Muscle of arm (tissue), 12 donors: ENCODE results near the gene VIPR2. TPM values are rescaled to one million over a fixed set of nuclear protein-coding genes. Genes with fewer than 3 reads are reported as not detected.
"Not testable (repeated sequence)": the region's sequence is repeated elsewhere in the genome, so short reads cannot be mapped to it uniquely, and the experiment has no call there.

Source experiments
- DNase-seq: peaks from one replicate; pipeline ENCODE4 v3.0.0-alpha.2; 2013
- polyA plus RNA-seq, 12 donors: library from polyadenylated mRNA; unstranded; fragments of 120-200 nt; gene quantifications; one replicate each; pipeline ENCODE4 v1.2.1, GENCODE V29; 2013; ENCODE audit not compliant: insufficient read length in 12 of 12

VIPR2 gene
- polyA plus RNA-seq, 12 donors: 5.2 to 11.6 (median 9.0) TPM; not detected in 1

DNA sequence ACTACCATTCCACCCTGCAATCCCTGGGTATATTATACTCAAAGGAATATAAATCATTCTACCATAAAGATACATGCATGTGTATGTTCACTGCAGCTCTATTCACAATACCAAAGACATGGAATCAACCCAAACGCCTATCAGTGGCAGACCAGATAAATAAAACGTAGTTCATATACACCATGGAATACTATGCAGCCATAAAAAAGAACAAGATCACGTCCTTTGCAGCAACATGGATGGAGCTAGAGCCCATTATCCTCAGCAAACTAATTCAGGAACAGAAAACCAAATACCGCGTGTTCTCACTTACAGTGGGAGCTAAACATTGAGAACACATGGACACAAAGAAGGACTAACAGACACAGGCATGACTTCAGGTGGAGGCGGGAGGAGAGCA, 150.0 kb downstream of the VIPR2 start:
- DNase-seq: no peak

DNA sequence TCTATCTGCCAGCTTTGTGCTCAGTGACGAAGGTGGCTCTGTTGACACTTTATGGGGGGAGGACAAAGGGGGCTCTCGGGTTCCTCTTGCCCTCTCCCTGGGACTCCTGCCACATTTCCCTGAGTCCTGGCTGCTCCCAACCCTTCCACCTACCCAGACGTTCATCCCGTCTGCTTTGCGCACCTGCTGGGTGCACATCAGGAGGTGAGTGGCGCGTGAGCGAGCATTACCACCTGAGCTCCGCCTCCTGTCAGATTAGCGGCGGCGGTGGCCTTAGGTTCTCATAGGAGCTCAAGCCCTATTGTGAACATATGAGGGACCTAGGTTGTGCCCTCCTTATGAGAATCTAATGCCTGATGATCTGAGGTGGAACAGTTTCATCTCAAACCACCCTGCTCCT, 151.1 kb downstream of the VIPR2 start:
- no peak for DNase-seq

DNA sequence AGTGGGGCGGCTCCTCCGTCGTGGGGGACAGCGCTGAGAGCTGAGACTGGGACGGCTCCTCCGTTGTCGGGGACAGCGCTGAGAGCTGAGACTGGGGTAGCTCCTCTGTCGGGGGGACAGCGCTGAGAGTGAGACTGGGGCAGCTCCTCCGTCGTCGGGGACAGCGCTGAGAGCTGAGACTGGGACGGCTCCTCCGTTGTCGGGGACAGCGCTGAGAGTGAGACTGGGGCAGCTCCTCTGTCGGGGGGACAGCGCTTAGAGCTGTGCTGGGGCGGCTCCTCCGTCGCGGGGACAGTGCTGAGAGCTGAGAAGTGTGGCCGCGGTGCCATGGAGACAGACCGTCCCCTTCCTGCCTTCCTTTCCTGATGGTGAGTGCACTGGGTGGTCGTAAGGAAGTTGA, 151.9 kb downstream of the VIPR2 start:
- DNase-seq: no peak

DNA sequence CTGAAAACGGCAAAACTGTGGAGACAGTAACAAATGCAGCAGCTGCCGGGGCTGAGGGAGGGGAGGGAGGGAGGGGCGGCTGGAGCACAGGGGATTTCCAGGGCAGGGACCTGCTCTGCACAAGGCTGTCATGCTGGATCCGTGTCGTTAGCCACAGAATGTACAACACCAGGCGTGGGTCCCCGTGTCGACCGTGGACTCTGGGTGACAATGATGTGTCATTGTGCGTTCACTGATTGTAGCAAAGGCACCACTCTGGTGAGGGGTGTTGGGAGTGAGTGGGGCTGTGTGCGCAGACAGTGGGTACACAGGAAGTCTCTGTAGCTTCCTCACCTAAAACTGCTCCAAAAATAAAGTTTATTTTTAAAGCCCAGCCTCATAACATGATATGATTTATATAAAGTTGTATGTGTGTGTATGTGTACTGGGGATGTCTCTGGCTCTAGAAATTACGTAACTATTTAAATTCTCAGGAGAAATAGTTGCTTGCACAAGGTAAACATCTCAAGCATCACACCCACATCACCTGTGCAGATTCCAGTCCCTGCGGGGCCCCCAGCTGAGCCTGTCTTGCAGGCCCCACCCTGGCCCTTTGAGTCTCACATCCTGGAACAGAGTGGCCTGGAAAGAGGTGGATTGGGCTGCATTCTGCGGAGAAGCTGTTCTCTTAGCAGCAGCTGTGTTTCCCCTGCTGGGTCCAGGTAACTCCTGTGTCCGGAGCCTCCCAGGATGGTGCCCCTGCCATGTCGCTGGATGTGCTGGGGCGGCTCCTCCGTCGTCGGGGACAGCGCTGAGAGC, 152.6 kb downstream of the VIPR2 start:
- DNase-seq: no peak

DNA sequence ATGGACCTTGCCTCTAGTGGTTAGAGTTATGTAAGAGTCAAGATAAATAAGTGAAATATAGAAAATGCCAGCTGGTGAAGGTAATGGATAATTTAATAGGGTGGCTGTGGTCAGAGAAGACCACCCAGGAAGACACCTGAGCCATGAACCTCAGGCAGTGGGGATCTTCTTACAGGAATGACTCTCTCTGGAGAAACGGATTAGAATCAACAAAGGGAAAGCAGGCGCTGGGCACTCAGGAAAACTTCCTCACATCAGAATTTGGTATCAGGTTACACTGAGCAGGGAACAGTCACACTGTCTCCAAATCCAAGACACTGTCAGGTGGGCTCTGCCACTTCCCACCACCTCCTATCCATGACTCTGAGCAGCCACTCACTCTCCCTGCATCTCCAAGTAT, 155.7 kb downstream of the VIPR2 start:
- no peak for DNase-seq

DNA sequence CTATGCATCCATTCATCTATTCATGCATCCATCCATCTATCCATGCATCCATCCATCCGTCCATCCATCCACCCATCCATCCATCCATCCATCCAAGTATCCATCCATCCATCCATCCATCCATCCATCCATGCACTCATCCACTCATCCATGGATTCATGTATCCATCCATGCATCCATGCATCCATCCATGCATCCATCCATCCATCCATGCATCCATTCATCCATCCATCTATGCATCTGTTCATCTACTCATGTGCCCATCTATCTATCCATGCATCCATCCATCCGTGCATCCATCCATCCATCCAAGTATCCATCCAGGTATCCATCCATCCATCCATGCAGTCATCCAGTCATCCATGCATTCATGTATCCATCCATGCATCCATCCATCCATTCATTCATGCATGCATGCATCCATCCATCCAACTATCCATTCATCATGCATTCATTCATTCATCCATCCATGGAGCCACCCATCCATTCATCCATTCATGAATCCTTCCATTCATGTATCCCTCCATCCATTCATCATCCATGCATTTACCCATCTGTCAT, 156.3 kb downstream of the VIPR2 start:
- no peak for DNase-seq

DNA sequence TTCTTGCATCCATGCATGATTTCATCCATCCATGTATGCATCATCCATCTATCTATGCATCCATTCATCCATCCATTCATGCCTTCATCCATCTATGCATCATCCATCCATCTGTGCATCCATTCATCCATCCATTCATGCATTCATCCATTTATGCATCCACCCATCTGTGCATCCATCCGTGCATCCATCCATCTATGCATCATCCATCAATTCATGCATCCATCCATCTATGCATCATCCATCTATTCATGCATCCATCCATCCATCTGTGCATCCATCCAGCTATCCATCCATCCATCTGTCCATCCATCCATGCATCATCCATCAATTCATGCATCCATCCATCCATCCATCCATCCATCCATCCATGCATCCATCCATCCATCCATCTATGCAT, 157.0 kb downstream of the VIPR2 start:
- no peak for DNase-seq

DNA sequence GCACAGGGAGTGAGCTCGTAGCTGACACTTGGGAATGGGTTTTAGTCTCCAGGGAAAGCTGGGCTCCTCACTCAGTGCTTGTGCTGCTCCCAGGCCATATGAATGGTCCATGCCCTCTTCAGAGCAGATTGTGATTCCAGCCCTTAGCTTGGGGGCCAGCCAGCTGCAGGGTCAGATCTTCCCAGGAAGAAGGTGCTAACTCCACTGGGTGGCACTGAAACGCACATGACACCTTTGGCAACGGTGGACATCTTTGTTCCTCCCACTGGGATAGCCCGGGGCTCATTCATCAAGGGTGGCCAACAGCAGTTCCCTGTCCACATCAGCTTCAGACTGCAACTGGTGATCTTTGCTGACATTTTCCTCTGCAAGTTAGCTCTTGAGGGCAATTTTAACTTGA, 159.1 kb downstream of the VIPR2 start:
- DNase-seq: no peak

DNA sequence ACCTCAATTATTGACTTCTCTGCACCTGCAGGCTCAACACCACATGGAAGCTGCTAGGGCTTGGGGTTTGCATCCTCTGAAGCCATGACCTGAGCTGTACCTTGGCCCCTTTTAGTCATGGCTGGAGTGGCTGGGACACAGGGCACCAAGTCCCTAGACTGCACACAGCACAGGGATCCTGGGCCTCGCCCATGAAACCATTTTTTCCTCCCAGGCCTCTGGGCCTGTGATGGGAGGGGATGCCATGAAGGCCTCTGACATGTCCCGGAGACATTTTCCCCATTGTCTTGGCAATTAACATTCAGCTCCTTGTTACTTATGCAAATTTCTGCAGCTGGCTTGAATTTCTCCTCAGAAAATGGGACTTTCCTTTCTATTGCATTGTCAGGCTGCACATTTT, 160.7 kb downstream of the VIPR2 start:
- DNase-seq: not testable (repeated sequence)

DNA sequence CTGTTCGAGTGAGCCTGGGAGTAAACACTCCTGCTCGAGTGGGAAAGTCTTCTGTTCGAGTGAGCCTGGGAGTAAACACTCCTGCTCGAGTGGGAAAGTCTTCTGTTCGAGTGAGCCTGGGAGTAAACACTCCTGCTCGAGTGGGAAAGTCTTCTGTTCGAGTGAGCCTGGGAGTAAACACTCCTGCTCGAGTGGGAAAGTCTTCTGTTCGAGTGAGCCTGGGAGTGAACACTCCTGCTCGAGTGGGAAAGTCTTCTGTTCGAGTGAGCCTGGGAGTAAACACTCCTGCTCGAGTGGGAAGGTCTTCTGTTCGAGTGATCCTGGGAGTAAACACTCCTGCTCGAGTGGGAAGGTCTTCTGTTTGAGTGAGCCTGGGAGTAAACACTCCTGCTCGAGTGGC, 162.6 kb downstream of the VIPR2 start:
- DNase-seq: not testable (repeated sequence)

DNA sequence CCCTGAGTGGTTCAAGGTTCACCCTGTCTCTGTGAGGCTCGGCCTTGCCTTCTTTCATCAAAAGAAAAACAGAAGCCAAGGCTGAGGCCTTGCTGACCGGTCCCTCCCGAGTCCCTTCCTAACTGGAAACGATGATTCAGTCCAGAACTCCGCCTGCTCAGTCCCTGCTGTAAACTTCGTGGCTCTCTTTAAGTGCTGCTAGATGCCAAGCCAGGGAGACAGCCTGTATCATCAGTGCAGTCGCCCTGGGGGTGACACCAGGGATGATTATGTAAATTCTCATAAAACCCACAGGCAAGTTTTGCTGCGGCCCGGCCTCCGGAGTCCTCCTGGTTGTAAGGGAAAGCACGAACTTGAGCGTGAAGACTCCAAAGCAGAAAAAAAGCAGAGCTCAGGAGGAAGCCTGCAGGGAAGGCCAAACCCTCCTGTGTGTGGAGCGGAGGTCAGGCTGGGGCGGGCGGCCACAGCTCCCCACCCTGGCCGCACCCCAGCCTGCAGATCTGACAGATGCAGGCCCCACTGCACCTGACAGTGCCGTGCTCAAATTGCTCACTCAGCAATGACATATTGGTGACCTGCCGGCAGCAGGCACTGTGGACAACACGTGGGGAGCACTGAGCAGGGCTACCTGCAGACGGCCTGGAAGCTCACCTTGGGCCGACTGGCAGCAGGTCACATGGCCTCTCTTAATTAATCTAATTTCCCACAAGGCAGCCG, 164.9 kb downstream of the VIPR2 start:
- DNase-seq: no peak

DNA sequence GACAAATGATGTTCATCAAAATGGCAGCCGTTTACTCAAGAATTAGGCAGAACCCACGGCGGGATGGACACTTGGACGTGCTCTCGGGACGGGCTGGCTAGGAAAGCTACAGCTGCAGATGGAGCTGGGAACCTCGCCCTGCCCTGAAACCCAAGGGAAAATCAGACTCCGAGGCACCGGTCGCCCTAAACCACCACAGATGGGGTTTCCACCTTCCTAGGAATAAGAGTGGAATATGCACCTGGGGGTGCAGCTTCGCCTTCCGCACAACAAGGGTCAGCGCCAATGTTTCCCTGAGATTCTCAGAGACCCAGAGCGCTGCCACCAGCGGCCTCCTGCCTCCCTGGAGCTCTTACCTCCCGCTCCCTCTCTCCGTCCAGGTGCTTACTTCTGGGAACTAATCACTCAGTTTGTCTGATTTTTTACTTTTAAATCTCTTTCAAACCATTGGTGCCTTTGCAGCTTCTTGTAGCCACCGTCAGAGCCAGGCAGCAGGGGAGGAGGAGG, 165.6 kb downstream of the VIPR2 start:
- no peak for DNase-seq
